Measurements from ENCODE around the gene HRH4.

Gene HRH4

DNA sequence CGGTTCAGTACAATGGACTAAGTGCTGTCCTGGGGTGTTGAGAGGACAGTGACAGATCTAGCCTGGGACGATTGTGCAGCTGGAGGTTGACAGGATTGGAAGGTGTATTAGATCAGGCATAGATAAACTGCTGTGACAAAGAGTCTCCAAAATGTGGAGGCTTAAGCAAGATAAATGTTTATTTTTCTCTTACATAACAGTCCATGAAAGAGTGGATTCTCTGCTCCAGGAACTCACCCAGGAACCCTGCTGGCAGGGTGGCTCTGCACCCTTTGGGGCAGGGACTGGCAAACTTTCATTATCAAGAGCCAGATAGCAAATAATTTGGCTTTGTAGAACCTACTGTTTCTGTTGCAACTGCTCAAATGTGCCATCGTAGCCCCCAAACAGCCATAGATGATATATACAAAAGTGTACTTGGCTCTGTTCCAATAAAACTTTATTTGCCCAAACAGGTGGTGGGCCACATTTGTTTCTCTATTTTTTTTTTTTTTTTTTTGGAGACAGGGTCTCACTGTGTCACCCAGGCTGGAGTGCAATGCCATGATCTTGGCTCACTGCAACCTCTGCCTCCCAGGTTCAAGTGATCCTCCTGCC, 9.7 kb downstream of the HRH4 start:
- DNase-seq, result no peak

DNA sequence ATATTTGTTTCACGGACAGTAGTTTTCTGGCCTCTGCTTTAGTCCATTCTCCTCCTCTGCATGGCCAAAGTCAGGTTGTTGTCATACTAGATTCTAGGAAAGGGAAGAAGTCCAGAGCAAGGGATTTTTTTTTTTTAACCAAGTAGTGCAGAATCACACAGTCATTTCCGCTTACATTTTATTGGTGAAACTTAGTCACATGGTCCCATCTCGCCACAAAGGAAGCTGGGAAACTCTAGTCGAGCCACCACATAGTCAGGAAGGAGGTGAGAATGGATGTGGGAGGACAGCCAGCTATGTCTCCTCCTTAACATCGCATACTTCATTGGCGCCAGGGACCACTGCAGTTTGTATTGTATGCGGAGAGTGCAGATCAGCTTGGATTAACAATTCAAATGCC, 10.4 kb downstream of the HRH4 start:
- no peak for DNase-seq

DNA sequence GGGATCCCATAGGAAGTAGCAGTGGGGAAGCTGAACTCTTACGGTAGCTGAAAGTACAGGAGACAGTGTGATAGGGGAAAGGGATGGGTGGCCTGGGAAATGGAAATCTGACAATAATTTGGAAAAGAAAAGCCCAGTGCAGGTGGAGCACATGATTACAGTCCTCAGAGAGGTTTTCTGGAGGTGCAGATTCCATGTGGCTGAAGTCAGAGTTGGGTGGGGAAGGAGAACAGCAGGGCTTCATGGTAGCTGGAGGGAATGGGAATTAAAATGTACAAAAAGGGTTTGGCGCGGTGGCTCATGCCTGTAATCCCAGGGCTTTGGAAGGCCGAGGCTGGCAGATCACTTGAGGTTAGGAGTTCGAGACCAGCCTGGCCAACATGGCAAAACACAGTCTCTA, 12.2 kb downstream of the HRH4 start:
- no peak for DNase-seq

DNA sequence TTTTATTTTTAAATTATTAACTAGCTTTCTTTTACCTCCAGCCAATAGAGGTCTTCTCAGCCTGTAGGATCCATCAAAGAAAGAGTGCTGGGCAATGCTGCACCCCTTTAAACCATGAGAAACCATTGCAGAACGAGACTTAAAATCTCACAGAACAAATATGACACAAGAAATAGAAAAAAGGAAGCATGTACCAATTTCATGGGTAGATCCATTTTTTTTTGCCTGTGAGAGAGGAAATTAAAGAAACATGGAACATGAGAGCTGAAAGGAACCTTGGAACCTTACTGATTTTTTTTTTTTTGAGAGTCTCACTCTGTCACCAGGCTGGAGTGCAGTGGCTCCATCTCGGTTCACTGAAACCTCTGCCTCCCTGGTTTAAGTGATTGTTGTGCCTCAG, 14.0 kb downstream of the HRH4 start:
- no peak for DNase-seq

DNA sequence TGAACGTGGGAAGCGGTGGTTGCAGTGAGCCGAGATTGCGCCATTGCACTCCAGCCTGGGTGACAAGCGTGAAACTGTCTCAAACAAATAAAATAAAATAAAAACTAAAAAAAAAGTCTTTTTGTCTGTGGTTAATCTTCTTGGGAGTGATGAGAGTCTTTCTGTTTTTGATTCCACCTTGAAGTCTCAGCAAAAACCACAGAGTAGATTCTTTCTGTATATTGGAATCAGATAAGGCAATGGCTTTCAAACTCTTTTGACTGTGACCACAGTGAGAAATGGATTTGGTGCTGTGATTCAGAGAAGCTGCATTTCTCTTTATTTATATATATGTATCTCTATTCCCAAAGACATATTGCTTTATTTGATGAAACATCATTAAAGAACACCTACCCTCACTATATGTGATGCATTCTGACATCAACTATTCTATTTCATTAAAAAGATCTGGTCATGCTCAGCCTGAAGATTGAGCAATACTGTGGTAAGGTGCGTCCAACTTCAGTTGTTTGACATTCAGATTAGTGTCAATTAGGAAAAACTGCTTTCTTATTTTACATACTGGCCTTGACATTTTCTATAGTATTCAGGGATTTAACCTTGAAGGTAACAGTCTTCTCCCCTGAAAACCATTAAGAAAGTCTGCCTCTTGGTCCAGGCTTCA, 15.6 kb downstream of the HRH4 start:
- no peak for DNase-seq

DNA sequence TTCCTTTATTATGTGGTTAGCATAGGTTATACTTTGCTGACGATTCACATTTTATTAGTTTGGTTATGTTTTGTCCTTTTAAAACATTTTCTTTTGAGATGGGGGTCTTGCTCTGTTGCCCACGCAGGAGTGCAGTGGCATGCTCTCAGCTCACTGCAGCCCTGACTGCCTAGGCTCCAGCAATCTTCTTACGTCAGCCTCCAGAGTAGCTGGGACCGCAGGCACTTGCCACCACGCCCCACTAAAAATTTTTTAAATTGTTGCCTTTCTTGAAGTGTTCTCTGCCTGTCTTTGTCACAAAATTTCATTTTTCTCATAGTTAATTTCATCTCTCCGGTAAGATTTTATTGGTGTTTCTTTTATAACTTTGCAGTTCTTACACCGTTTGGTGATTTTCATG, 18.9 kb downstream of the HRH4 start:
- DNase-seq, result no peak

DNA sequence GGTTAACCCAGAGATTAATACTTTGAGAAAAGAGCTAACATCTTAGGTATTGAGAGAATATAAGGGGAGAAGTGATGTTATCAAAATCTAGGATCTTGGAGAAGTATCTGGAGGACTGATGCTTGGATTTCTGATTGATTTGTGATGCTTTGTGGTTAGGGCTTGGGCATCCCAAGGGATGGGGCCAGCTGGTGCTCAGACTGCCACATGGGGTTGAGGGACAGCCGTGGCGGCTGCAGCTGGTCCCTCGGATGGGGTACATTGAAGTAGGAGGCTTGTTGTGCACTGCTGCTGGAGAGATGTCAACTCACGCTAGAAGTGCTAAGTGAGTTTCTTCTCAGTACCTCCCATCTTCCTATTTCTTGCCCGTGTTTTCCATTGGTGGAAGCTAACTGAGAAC, 22.4 kb downstream of the HRH4 start:
- no peak for DNase-seq

DNA sequence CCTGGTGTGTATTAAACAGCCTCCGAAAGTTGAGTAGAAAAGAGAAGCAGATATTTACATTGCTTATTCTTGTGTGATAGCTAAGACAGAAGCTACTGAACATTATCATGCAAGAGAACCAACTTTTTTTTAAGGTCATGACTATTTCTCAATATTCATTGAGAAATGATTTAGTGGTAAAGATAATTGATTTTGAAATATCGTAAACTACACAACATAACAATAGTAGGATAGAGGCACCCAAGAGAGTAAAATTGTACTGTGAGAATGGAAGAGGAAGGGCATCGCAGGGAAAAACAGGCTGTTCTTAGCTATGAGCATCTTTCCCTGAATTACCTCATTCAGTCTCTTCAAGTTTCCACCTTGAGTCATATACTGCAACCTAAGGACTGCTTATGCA, 25.2 kb downstream of the HRH4 start:
- DNase-seq, result no peak

DNA sequence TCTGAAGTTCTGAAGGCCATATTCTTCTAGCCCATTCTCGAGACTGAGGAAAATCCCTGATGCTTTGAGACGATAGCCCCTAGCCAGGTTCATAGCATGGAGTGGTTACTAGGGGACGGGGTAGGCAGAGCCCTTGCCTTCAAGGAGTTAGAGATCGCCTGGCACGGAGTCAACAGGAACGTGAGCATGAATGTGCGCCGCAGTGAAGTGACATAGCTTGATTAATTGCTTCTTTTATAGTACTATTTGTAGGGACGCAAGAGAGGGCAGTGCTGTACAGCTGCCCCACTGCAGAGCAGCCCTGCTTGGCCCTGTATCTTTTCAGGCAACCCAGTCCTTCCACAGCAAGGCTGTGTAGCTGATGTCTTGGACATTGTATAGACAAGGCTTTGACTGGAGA, 26.2 kb downstream of the HRH4 start:
- no peak for DNase-seq

DNA sequence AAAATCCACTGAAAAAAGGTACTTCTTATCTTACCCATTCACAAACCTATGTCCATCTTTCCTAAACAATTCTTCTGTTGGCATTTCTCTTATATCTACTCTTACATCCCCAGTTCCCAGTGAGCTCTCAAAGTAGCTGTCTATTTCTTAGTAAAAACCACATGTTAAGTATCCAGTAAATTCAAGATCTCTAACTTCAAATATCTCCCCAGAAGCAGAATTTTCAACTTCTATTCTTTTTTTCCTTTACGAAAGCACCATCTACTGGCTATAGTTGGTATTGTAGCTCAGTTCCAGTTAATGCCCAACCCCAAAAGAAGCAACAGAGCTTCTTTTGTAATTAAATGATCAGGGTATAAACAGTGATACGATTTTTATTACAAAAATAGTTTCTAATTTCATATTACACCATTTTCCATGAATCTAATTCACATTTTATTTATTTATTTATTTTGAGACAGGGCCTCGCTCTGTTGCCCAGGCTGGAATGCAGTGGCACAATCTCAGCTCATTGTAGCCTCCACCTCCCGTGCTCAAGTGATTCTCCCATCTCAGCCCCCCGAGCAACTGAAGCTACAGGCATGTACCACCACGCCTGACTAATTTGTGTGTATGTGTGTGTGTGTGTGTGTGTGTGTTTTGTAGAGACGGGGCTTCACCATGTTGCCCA, 28.5 kb downstream of the HRH4 start:
- no peak for DNase-seq

DNA sequence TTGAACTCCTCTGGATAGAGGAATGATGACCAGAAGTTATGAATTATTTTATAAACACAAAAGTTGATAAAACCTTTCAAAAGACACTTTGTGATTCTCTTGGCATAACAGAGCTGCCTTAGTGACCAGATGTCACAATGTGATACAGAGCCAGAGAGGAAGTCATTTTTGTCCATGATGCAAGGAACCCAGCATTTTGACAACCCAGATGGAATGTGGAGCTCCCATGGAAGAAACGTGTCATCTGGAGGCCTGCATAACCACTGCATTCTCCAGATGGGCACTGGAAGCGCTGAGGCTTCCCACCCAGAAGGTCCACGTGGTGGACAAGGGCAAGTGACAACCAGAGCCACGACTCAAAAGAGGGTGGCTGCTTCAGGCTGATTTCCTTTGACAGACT, 30.1 kb downstream of the HRH4 start:
- DNase-seq, result no peak

DNA sequence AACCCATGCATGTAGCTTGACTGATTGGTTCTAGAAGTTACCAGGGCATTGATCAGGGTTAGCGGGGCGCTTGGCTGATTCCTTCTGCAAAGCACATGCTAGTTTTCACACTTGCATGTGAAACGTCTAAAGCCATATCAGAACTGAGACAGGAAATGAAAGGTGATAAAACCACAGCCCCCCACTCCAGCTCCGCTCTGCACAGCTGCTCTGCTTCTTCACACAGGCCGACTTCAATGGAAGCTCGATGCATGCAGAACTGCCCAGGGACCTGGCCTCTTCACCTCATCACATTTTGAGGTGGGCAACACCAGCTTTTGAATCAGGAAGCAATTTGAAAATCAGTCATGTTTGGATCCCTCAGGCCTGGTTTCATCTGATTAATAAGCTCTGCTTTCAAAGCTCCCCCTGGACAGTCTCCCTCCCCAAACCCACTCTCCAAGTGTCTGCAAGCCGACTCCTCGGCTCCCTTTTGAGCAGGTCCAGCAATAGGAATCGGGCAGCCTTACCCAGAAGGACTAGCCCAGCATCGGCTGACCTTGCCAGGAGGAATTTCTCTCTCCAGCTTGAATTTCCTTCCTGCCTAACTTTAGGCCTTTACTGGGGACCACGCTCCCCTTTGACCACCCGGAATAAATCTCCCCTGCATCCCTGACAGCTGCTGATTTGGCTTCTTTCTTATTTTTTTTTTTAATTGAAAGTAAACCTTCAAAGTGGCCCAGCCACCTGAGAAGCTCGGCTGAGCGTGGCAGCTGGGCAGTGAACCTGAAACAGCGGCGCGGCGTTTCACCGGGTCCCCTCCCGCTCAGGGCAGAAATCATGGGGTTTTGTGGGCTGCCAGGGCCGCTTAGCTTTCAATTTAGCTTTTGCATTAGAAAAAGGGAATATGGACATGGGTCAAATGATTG, 31.7 kb downstream of the HRH4 start:
- no peak for DNase-seq

DNA sequence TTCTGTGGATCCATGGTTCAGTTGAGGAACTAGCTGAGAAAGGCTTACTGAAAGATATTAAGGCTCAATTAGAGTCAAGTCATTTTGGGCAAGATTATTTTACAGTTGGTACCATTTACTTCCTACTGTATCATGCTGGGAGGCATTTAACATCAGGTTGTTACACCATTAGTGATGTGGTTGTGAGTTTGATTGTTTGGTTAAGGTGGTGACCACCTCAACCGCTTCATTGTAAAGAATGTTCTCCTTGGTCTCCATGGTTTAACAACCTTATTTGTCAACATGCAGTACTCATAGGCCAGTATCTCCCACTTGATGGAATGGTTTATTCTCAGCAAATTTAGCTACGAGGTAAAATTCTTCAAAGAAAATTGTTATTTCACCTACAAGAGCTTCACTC, 34.1 kb downstream of the HRH4 start:
- no peak for DNase-seq

DNA sequence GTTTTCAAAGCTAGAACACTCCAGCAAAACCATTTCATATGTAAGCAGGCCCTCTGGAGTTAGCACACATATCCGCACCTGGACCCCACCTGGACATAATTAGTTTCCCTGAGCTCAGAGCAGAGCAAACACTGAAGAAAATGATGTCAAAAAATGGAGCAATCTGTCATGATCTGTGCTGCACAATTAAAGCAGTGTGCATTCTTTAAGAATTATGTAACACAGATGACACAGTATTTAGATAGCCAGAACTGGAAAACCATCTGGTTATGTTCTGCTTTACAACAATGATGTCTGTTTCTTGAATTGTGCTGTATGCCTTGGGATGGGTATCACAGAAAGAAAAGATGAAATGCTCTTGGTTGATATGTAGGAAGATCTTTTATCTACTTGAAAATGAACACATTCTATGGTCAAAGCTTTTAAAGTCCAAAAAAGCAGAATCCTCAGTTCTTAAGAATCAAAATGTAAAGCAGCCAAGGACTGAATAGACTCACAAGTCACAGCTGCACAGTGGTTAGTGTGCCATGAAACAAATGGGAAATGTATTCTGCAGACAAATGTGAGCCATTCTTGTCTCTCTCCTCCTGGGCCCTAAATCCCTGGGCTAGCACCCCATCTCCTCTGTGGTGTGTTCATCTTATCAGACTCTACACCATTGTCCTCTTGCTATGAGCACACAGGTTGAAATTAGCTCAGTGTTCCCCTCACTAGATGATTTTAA, 36.8 kb downstream of the HRH4 start:
- DNase-seq, result no peak

DNA sequence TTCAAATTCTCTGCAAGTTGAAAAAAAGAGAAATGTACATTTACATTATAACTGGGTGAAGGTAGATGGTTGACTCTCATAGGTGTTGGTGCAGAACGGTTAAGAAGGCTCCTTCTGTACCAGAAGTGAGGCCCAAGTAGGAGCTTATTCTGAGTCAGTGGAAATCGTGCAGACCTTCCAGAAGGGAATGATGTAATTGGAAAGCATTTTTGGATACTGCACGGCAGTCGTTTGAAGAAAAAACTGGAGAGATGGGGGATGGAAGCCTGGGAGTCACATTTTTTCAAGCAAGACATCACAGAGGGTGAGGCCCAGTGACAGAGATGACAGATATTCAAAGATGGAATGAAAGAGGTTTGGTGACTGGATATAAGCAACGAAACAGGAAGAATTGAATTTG, 39.4 kb downstream of the HRH4 start:
- DNase-seq, result no peak

DNA sequence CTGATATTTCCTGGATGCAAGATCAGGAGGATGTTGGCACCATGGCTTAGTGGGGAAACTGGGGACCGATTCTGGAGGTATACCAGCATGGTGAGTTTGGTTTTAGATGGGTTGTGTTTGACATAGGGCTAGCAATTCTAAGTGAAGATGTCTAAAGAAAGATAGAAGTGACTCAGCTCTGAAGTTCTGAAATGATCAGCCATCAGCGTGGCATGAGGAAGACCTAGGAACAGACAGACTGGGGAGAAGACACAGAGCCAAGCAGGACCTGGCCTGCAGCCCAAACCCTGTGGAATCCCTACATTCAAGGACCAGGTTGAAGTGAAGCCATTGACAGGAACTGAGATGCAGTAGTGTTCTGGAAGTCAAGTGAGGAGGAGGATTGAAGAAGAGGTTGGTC, 39.8 kb downstream of the HRH4 start:
- DNase-seq, result no peak

DNA sequence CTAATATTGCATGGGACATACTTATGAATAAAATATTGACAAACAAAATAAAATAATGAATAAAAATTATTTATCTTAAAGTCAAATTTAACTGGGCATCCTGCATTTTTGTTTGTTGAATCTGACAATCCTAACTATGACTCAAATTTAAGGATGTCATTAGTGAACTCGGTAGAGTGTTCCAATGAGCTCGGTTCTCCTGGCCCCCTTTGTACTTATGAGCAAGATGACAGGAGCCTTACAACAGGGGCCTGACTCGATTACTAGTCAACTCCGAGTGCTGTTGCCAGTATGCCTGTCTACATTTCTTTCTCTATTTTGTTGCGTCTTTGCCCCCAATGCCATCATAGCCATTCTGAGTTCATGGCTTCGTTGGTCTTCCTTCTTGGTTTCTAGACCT, 40.3 kb downstream of the HRH4 start:
- DNase-seq, result no peak

DNA sequence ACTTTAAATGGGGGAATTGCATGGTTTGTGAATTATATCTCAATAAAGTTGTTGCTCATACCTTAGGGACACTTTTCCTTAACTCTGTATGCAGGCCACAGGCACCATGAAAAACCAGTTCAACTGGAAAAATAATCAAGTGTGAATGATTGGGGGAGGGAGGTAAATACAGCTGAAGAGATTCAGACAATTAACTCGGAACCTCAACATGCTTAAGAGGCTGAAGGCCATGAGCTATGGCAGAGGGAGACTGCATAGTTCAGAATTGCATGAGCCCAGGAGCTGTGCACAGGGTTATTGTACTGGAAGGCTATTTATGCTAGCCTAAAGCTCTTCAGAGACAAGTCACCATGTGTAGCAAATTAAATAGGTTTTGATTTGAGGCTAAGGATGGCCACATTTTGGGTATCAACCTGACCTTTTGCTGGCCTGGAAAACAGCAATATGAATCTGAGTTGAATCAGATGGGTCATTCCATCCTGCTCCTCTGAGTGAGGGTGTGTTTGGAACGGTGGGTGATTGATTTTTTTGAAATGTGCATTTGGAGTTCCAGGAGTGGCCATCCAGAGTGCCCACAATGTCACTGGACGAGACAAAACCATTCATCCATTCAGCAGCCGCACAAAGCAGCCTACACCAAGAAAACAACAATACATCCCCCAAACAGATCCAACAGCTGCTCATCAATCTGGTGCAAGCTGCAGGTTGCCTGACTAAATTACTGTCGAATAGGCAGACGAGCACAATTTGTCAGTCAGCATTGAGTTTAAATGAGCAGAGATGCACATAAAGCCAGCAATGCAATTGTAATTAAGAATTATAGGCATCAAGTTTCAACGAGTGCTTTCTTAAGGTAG, 42.5 kb downstream of the HRH4 start:
- DNase-seq, result no peak

DNA sequence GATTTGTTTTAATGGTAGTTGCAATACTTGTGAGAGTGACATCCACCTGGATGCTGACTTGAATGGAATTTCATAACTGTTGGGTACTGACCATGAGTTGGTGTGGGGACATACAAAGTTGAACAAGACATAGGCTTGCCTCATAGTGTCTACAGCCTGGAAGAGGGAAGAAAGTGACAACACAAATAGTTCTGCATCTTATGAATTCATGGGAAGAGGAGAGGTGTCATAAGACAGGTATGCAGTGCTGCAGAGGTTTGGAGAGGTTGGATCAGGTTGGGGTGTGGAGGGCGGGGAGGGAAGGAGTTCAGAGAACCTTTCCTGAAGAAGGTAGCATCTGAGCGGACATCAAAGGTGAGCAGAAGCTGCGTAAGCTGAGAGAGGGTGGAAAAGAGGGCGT, 44.0 kb downstream of the HRH4 start:
- DNase-seq, result no peak

DNA sequence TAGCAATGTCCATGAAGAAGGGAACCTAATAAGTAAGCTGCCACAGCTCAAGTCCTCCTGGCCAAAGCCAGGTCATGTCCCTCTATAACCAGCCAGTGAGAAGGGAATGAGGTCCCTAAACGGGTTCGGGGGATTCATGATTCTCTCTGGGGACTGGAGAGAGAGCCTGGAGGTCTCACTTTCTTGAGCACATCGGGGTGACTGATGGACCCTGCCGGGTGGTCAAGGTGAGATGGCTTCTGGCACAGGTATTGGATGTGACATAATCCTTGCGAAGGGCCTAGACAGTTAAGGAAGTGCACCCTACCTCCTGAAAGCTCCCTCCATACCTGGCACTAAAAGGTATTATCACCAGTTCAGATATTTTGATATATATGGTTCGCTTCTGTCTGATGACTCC, 45.7 kb downstream of the HRH4 start:
- no peak for DNase-seq

DNA sequence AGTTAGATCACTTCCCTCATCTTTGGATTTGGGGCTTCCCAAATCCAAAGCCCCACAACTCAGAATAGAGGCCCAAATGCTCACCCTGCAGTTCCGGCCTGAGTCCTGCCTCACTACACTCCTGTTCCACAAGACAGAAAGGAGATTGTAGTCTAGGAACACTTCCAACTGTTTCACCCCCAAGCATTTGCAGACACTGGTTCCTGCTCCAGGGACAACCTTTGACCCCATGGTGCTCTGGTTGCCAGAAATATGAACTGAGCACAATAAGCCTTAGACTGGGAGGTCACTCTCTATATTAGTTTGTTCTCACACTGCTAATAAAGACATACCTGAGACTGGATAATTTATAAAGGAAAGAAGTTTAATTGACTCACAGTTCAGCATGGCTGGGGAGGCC, 49.0 kb downstream of the HRH4 start:
- DNase-seq, result no peak

DNA sequence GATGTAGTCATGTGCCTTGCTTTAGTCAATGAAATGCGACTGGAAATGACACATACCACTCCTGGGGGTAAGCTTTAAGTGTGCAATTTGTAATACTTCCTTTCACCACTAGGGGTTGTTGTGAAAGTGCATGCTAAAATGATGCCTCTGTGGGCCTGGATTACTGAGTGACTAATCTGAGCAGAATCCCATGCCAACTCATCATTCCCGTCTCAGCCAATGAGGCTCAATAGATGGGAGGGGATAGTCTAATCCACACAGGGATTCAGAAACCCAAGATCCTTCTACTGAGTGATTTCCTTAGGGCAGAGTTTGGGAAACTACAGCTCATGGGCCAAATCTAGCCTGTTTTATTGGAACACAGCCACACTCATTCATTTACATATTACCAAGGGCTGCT, 54.0 kb downstream of the HRH4 start:
- DNase-seq, result no peak

Measured in left hindlimb (tissue), 1 donor.